HCT116 (cell line): ENCODE measurements around the gene CD74. TPM values are rescaled to one million over a fixed set of nuclear protein-coding genes. Genes with fewer than 3 reads are reported as not detected.

Experiments
- ATAC-seq: fragments of 200-7000 bp; cut with Tn5 transposase; 2 replicates; pipeline ENCODE4 v1.9.1; 2020; ENCODE audit warnings: mild to moderate bottlenecking, moderate library complexity
- BruUV-seq: library from RNA; stranded (reverse); fragments of 400-500 nt; replicated peaks from 2 replicates; lab custom pipeline; 2021; lab: Mats Ljungman, UMichigan
- CTCF ChIA-PET: fragments of 300-600 bp; sonication (Branson Sonifier 250); formaldehyde crosslinking; loops from one replicate; lab custom pipeline; 2021; ENCODE audit warnings: antibody characterized with exemption; lab: Charles Lee
- POLR2A ChIA-PET: fragments of 300-600, 350-600 bp; sonication (Branson Sonifier 250); formaldehyde crosslinking; loops from one replicate; lab custom pipeline; 2021; ENCODE audit warnings: antibody characterized with exemption; lab: Charles Lee
- RAD21 ChIA-PET, 2 experiments: fragments of 300-600 bp; sonication (Branson Sonifier 250); formaldehyde crosslinking; loops; one replicate each; lab custom pipeline; 2023; ENCODE audit warnings: low total read pairs in 2 of 2; ENCODE audit not compliant: uncharacterized antibody in 2 of 2, unreplicated experiment in 2 of 2, low non-redundant PET in 1 of 2; lab: Charles Lee
- DNase-seq: peaks from one replicate; pipeline ENCODE4 v3.0.0-alpha.2; 2010; ENCODE audit warnings: low read depth, low spot score
- H2AFZ ChIP-seq: fragments of 200-600 bp; shearing (Covaris generic), sonication (generic); 2 replicates; pipeline ENCODE4 v1.6.1; 2017; ENCODE audit warnings: low read depth, mixed run types, mixed read lengths, antibody characterized with exemption, low read length; ENCODE audit not compliant: poor library complexity, severe bottlenecking
- H3K27ac ChIP-seq: 2 replicates; pipeline ENCODE4 v1.5.1; 2012; ENCODE audit warnings: low read depth, low read length
- H3K27me3 ChIP-seq: fragments of 200-600 bp; sonication (generic); 2 replicates; pipeline ENCODE4 v1.6.1; 2016; ENCODE audit warnings: mixed run types, low read length, mixed read lengths; ENCODE audit not compliant: insufficient read depth
- H3K36me3 ChIP-seq, 2 experiments: fragments of 200-500 bp in 1 of 2; fragments of 200-600 bp in 1 of 2; sonication (Bioruptor generic) in 1 of 2; sonication (generic) in 1 of 2; 2 replicates each; pipeline versions ENCODE4 v1.5.1 to v1.6.1; 2014 to 2016; ENCODE audit warnings: low read length in 2 of 2, inconsistent platforms in 1 of 2, mixed read lengths in 1 of 2, mixed run types in 1 of 2; ENCODE audit not compliant: insufficient read depth in 2 of 2, control insufficient read depth in 1 of 2
- H3K4me1 ChIP-seq, 2 experiments: fragments of 200-600 bp in 1 of 2; sonication (generic) in 1 of 2; 2 replicates each; pipeline versions ENCODE4 v1.5.1 to v1.6.1; 2012 to 2017; ENCODE audit warnings: low read length in 2 of 2, inconsistent platforms in 1 of 2, mild to moderate bottlenecking in 1 of 2, mixed read lengths in 1 of 2, mixed run types in 1 of 2, moderate library complexity in 1 of 2; ENCODE audit not compliant: insufficient read depth in 2 of 2, control insufficient read depth in 1 of 2
- H3K4me2 ChIP-seq: fragments of 200-600 bp; sonication (generic); 2 replicates; pipeline ENCODE4 v1.6.1; 2017; ENCODE audit warnings: mixed run types, low read length, mixed read lengths
- H3K4me3 ChIP-seq, 2 experiments: fragments of 200-600 bp in 1 of 2; sonication (generic) in 1 of 2; replicated peaks in 1 of 2; 2 replicates each; pipeline ENCODE4 v1.5.1; 2011 to 2016; ENCODE audit warnings: low read length in 2 of 2, control low read depth in 1 of 2, low read depth in 1 of 2, mild to moderate bottlenecking in 1 of 2, mixed read lengths in 1 of 2, mixed run types in 1 of 2
- H3K79me2 ChIP-seq: fragments of 200-600 bp; sonication (generic); 2 replicates; pipeline ENCODE4 v1.6.1; 2017; ENCODE audit warnings: mild to moderate bottlenecking, mixed run types, low read length, moderate library complexity, mixed read lengths; ENCODE audit not compliant: insufficient read depth
- H3K9ac ChIP-seq: fragments of 200-600 bp; sonication (generic); 2 replicates; pipeline ENCODE4 v1.6.1; 2016; ENCODE audit warnings: low read length, mixed read lengths
- H3K9me2 ChIP-seq: fragments of 200-600 bp; sonication (generic), shearing (Covaris generic); 2 replicates; pipeline ENCODE4 v1.6.1; 2017; ENCODE audit warnings: mixed run types, mild to moderate bottlenecking, moderate library complexity; ENCODE audit not compliant: insufficient read depth
- H3K9me3 ChIP-seq, 2 experiments: fragments of 200-500 bp in 1 of 2; fragments of 200-600 bp in 1 of 2; sonication (Bioruptor generic) in 1 of 2; sonication (generic) in 1 of 2; 2 replicates each; pipeline ENCODE4 v1.6.1; 2014 to 2017; ENCODE audit warnings: low read length in 2 of 2, mixed read lengths in 2 of 2, inconsistent platforms in 1 of 2, low read depth in 1 of 2, mild to moderate bottlenecking in 1 of 2, mixed run types in 1 of 2, moderate library complexity in 1 of 2; ENCODE audit not compliant: control insufficient read depth in 1 of 2, insufficient read depth in 1 of 2
- H4K20me1 ChIP-seq: fragments of 200-600 bp; sonication (generic), shearing (Covaris generic); 2 replicates; pipeline ENCODE4 v1.6.1; 2017; ENCODE audit warnings: mixed run types, mild to moderate bottlenecking, moderate library complexity; ENCODE audit not compliant: insufficient read depth
- CEBPB ChIP-seq: IDR thresholded peaks from 2 replicates; pipeline ENCODE4 v1.6.1; 2012; ENCODE audit warnings: low read depth
- EGR1 ChIP-seq: IDR thresholded peaks from 2 replicates; pipeline ENCODE4 v1.6.1; 2012; ENCODE audit warnings: low read depth
- FOSL1 ChIP-seq: IDR thresholded peaks from 2 replicates; pipeline ENCODE4 v1.6.1; 2012; ENCODE audit warnings: low read depth
- POLR2AphosphoS5 ChIP-seq: IDR thresholded peaks from 2 replicates; pipeline ENCODE4 v1.6.1; 2011; ENCODE audit warnings: mild to moderate bottlenecking, low read depth, low read length, moderate library complexity
- SIN3A ChIP-seq: IDR thresholded peaks from 2 replicates; pipeline ENCODE4 v1.6.1; 2012; ENCODE audit warnings: low read depth
- SP1 ChIP-seq: IDR thresholded peaks from 2 replicates; pipeline ENCODE4 v1.6.1; 2012; ENCODE audit warnings: low read depth
- ZNF274 ChIP-seq: fragments of 200-500 bp; sonication (Bioruptor generic); IDR thresholded peaks from 2 replicates; pipeline ENCODE4 v1.6.1; 2014; ENCODE audit warnings: mild to moderate bottlenecking, low read depth, low read length, inconsistent platforms
- intact Hi-C: fragments of 100-400 bp; cut with micrococcal nuclease; formaldehyde crosslinking; loops from 2 replicates; pipeline ENCODE4 v1.10.0; 2022
- total RNA-seq: library from RNA; stranded (reverse); gene quantifications from one replicate; pipeline ENCODE4 v1.2.1, GENCODE V29; 2021; ENCODE audit not compliant: unreplicated experiment
- TF ChIP-seq, protein P1 (sequence below): IDR thresholded peaks from 2 replicates; pipeline ENCODE4 v1.6.1; 2012

CD74 gene
- total RNA-seq, 1 experiment from 2014 or later = 8.9 TPM

DNA sequence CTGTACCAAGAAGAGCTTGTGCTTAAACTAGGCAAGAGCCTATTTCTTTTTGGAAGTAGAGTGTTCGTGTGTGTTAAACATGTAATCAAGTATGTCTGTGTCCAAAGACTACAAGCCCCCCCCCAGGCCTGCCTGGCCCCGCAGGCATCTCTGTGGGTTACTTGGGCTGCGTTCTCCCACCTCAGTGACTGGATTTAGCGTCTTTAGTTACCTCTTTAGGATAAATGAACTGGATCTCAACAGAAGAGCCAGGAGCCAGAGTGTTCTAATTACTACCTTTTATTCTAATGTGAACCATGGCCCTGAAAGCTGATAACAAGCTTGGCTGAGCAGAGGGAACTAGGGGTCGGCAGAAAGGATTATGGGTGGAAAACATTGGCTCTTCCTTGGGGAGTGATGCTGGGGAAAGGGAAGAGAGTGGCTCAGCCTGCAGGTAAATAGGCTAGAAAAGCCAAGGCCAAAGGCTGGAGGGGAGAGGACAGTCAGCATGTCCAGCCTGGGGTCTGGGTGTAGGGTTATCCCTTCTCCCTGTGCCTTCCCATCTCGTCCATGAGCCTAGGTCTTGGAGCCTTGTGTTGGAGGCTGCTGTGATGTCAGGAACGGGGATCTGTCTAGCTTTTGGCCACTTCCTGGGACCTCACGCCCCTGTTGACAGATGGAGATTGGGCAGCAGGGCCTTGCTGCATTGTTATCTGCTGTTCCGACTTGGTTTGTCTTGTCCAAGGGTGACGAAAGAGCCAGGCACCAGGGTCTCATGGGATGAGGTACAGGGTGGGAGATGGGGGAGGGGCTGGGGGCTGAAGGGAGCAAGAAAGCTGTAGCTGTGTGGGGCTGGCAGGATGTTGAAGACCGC, 11.1 kb downstream of the CD74 start (continued):
- TF ChIP-seq SP1 = no peak
- TF ChIP-seq FOSL1 = no peak

- Histone ChIP-seq H3K27ac (no peak overlapping the region), H3K4me2 (no peak overlapping the region), H3K9me3 (no peaks in the 10 kb centered on the region), H3K4me1 (no peaks in the 10 kb centered on the region), H3K9ac (no peak overlapping the region), H3K27me3 (no peaks in the 10 kb centered on the region), H2AFZ (no peak overlapping the region), H3K36me3 (peaks cover 19 to 28% of the 10 kb centered on the region in 2 experiments; a peak in 3 of 4 replicates), H3K4me3 (no peak overlapping the region), H3K79me2 (no peaks in the 10 kb centered on the region), H4K20me1 (no peaks in the 10 kb centered on the region), H3K9me2 (no peaks in the 10 kb centered on the region)
- intact Hi-C loops = no loop called here
- POLR2A ChIA-PET = no interaction called here
- RAD21 ChIA-PET = no interaction called here
- no peak for ATAC-seq
- CTCF ChIA-PET = no interaction called here
- no TSS peak for BruUV-seq
- TF ChIP-seq ZNF274 (no peak), POLR2AphosphoS5 (no peak), SIN3A (no peak), EGR1 (no peak), CEBPB (no peak), SP1 (no peak)
- TF ChIP-seq, protein P1, sequence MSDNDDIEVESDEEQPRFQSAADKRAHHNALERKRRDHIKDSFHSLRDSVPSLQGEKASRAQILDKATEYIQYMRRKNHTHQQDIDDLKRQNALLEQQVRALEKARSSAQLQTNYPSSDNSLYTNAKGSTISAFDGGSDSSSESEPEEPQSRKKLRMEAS = no peak
- DNase-seq = no peak
Measured at GRCh38 chr5:150401076-150401375, 11.7 kb downstream of the CD74 start.
